ENCODE data around the gene PTGES. TPM values are rescaled to one million over a fixed set of nuclear protein-coding genes. Genes with fewer than 3 reads are reported as not detected.
A peak's percentile ranks its signal among the peaks of the same experiment; 100 is the strongest.

The PTGES gene
- total RNA-seq, 1 donor, result 16.0 TPM

GRCh38 chr9:129709438-129710168 lies 43.2 kb downstream of the PTGES start:
- no peak for TF ChIP-seq CTCF (IDR thresholded peaks at IDR 0.05; ENCODE audit: insufficient read depth, low read depth, low read length)
- H3K4me3 ChIP-seq (ENCODE audit: low read depth, low read length), result no peak overlapping the region
- no peak for DNase-seq (ENCODE audit: low read depth)

GRCh38 chr9:129708793-129709192 lies 44.0 kb downstream of the PTGES start:
- TF ChIP-seq CTCF (IDR thresholded peaks at IDR 0.05; ENCODE audit: insufficient read depth, low read depth, low read length), result no peak
- H3K4me3 ChIP-seq (ENCODE audit: low read depth, low read length), result no peak overlapping the region
- DNase-seq (ENCODE audit: low read depth), result no peak

GRCh38 chr9:129704807-129705206 lies 48.0 kb downstream of the PTGES start:
- TF ChIP-seq CTCF (IDR thresholded peaks at IDR 0.05; ENCODE audit: insufficient read depth, low read depth, low read length), result no peak
- DNase-seq (ENCODE audit: low read depth), result no peak

GRCh38 chr9:129703667-129704355 lies 49.0 kb downstream of the PTGES start:
- TF ChIP-seq CTCF (IDR thresholded peaks at IDR 0.05; ENCODE audit: insufficient read depth, low read depth, low read length), result no peak
- H3K4me3 ChIP-seq (ENCODE audit: low read depth, low read length), result no peak overlapping the region
- DNase-seq (ENCODE audit: low read depth), result peak; percentile 21

More at GRCh38 chr9:129704807-129705206, 48.0 kb downstream of the PTGES start:
- no peak overlapping the region for H3K4me3 ChIP-seq (ENCODE audit: low read depth, low read length)

- no peak overlapping the region for H3K4me3 ChIP-seq (ENCODE audit: low read depth, low read length)
- no peak for TF ChIP-seq CTCF (IDR thresholded peaks at IDR 0.05; ENCODE audit: insufficient read depth, low read depth, low read length)
- DNase-seq (ENCODE audit: low read depth), result peak; percentile 89
These were observed 50.0 kb downstream of the PTGES start for GRCh38 chr9:129702589-129703520.

GRCh38 chr9:129701549-129701948 lies 51.3 kb downstream of the PTGES start:
- TF ChIP-seq CTCF (IDR thresholded peaks at IDR 0.05; ENCODE audit: insufficient read depth, low read depth, low read length), result no peak
- H3K4me3 ChIP-seq (ENCODE audit: low read depth, low read length), result no peak overlapping the region
- DNase-seq (ENCODE audit: low read depth), result no peak

Measured in fibroblast of villous mesenchyme (primary cell).